Measurements from ENCODE around the gene PCMTD2. TPM values are rescaled to one million over a fixed set of nuclear protein-coding genes. Genes with fewer than 3 reads are reported as not detected.

Gene PCMTD2
- total and polyA plus RNA-seq, 2 of the 13 experiments (the other 11 are each of a cell fraction or from before 2014, with no cell fraction given), result 47.0 to 76.9 TPM

DNA sequence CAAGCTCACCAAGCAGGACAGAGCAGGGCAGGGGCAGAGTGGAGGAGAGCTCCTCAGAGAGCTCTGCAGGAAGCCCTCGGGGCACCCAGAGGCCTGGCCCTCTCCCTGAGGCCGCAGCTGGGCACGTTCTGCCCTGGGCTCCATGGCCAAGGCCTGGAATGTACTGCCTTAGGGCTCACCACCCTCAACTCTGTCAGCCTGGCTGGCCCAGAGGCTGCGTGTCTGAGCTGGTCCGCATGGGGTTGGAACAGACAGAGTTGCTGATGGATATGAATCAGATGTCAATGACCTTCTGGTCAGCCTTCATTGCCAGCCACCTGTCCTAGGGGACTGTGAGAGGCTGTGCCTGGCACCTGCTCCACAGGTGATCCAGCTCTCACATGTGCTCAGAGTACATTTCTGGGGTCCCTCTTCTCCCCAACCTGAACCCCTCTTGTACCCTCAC is 33.2 kb upstream of the PCMTD2 start (continued):
- TF ChIP-seq MLLT10 (CRISPR knock-in tag; IDR thresholded peaks at IDR 0.05) (no peak), SOX13 (IDR thresholded peaks at IDR 0.05) (no peak), SOX13 (CRISPR knock-in tag; conservative IDR thresholded peaks at IDR 0.05 in 1 of 2, IDR thresholded peaks at IDR 0.05 in 1 of 2) (no peak), ZNF781 (CRISPR knock-in tag; IDR thresholded peaks at IDR 0.05; ENCODE audit: borderline replicate concordance, not compliant biosample characterization) (no peak), GATAD2A (CRISPR knock-in tag; IDR thresholded peaks at IDR 0.05) (no peak), ZNF367 (CRISPR knock-in tag; IDR thresholded peaks at IDR 0.05; ENCODE audit: borderline replicate concordance) (no peak), RXRB (CRISPR knock-in tag; IDR thresholded peaks at IDR 0.05; ENCODE audit: borderline replicate concordance) (peak; percentile 77), THYN1 (CRISPR knock-in tag; IDR thresholded peaks at IDR 0.05; ENCODE audit: borderline replicate concordance, low read depth) (no peak), YY1 (IDR thresholded peaks at IDR 0.05; ENCODE audit: insufficient read depth, insufficient replicate concordance, low read depth, low read length) (no peak), DMAP1 (CRISPR knock-in tag; IDR thresholded peaks at IDR 0.05) (no peak), CENPX (CRISPR knock-in tag; IDR thresholded peaks at IDR 0.05) (no peak), SAP130 (CRISPR knock-in tag; IDR thresholded peaks at IDR 0.05; ENCODE audit: low read depth) (no peak), ZSCAN20 (CRISPR knock-in tag; IDR thresholded peaks at IDR 0.05; ENCODE audit: borderline replicate concordance) (no peak), ZFX (CRISPR knock-in tag; IDR thresholded peaks at IDR 0.05; ENCODE audit: low read depth) (peak; percentile 23; the same call in 1 of the 2 replicates), MYC (CRISPR knock-in tag; IDR thresholded peaks at IDR 0.05; ENCODE audit: borderline replicate concordance) (no peak), ZNF496 (CRISPR knock-in tag; IDR thresholded peaks at IDR 0.05; ENCODE audit: insufficient replicate concordance) (no peak), MTA1 (CRISPR knock-in tag; IDR thresholded peaks at IDR 0.05; ENCODE audit: borderline replicate concordance) (0 out of 2 replicates have a peak, but pooled peaks have one; percentile 12), CC2D1A (CRISPR knock-in tag; IDR thresholded peaks at IDR 0.05) (no peak)
- TF ChIP-seq, protein P1, sequence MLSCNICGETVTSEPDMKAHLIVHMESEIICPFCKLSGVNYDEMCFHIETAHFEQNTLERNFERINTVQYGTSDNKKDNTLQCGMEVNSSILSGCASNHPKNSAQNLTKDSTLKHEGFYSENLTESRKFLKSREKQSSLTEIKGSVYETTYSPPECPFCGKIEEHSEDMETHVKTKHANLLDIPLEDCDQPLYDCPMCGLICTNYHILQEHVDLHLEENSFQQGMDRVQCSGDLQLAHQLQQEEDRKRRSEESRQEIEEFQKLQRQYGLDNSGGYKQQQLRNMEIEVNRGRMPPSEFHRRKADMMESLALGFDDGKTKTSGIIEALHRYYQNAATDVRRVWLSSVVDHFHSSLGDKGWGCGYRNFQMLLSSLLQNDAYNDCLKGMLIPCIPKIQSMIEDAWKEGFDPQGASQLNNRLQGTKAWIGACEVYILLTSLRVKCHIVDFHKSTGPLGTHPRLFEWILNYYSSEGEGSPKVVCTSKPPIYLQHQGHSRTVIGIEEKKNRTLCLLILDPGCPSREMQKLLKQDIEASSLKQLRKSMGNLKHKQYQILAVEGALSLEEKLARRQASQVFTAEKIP (CRISPR knock-in tag; IDR thresholded peaks at IDR 0.05; ENCODE audit: borderline replicate concordance), result no peak
- TF ChIP-seq, protein P2, sequence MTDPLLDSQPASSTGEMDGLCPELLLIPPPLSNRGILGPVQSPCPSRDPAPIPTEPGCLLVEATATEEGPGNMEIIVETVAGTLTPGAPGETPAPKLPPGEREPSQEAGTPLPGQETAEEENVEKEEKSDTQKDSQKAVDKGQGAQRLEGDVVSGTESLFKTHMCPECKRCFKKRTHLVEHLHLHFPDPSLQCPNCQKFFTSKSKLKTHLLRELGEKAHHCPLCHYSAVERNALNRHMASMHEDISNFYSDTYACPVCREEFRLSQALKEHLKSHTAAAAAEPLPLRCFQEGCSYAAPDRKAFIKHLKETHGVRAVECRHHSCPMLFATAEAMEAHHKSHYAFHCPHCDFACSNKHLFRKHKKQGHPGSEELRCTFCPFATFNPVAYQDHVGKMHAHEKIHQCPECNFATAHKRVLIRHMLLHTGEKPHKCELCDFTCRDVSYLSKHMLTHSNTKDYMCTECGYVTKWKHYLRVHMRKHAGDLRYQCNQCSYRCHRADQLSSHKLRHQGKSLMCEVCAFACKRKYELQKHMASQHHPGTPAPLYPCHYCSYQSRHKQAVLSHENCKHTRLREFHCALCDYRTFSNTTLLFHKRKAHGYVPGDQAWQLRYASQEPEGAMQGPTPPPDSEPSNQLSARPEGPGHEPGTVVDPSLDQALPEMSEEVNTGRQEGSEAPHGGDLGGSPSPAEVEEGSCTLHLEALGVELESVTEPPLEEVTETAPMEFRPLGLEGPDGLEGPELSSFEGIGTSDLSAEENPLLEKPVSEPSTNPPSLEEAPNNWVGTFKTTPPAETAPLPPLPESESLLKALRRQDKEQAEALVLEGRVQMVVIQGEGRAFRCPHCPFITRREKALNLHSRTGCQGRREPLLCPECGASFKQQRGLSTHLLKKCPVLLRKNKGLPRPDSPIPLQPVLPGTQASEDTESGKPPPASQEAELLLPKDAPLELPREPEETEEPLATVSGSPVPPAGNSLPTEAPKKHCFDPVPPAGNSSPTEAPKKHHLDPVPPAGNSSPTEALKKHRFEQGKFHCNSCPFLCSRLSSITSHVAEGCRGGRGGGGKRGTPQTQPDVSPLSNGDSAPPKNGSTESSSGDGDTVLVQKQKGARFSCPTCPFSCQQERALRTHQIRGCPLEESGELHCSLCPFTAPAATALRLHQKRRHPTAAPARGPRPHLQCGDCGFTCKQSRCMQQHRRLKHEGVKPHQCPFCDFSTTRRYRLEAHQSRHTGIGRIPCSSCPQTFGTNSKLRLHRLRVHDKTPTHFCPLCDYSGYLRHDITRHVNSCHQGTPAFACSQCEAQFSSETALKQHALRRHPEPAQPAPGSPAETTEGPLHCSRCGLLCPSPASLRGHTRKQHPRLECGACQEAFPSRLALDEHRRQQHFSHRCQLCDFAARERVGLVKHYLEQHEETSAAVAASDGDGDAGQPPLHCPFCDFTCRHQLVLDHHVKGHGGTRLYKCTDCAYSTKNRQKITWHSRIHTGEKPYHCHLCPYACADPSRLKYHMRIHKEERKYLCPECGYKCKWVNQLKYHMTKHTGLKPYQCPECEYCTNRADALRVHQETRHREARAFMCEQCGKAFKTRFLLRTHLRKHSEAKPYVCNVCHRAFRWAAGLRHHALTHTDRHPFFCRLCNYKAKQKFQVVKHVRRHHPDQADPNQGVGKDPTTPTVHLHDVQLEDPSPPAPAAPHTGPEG (CRISPR knock-in tag; IDR thresholded peaks at IDR 0.05), result no peak
- TF ChIP-seq, protein P3, sequence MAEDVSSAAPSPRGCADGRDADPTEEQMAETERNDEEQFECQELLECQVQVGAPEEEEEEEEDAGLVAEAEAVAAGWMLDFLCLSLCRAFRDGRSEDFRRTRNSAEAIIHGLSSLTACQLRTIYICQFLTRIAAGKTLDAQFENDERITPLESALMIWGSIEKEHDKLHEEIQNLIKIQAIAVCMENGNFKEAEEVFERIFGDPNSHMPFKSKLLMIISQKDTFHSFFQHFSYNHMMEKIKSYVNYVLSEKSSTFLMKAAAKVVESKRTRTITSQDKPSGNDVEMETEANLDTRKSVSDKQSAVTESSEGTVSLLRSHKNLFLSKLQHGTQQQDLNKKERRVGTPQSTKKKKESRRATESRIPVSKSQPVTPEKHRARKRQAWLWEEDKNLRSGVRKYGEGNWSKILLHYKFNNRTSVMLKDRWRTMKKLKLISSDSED (CRISPR knock-in tag; IDR thresholded peaks at IDR 0.05), result 0 out of 2 replicates have a peak, but pooled peaks have one; percentile 28
- TF ChIP-seq, protein P4, sequence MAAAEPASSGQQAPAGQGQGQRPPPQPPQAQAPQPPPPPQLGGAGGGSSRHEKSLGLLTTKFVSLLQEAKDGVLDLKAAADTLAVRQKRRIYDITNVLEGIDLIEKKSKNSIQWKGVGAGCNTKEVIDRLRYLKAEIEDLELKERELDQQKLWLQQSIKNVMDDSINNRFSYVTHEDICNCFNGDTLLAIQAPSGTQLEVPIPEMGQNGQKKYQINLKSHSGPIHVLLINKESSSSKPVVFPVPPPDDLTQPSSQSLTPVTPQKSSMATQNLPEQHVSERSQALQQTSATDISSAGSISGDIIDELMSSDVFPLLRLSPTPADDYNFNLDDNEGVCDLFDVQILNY (CRISPR knock-in tag; conservative IDR thresholded peaks at IDR 0.05), result no peak
